GM19351 (cell line): ENCODE results near the gene KNDC1.

Experiments
- ATAC-seq: cut with Tn5 transposase; IDR thresholded peaks from one replicate; pipeline ENCODE4 v1.9.1; 2021; ENCODE audit warnings: mild to moderate bottlenecking, moderate library complexity; ENCODE audit not compliant: unreplicated experiment

The KNDC1 gene

DNA sequence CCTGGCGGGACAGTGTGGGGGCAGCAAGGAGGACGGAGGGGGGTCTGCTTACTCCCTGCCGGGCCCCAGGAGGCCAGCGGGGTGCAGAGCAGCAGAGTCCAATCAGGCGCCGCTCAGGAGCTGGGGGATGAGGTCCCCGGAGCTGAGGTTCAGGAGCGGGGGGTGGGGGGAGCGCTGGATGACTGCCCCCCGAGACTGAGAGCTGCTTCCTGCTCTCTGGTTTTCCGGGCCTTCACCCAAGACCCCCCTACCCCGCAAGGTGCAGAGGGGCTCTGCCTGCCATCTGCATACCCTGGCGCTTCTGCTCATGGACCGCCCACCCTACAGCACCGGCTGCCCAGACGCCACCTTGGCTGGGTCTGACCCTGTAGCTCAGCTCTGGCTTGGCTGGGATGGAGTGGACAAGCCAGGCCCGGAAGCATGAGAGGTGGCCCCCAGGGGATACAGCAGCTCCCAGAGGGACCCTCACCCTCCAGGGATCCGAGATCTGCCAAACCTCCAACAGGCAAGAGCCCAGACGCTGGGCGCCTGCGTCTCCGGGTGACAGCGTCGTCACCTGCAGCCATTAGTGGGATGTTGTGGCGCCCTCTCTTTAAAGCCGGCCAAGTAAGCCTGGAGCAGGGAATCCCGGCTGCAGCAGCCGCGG lies 930 bp downstream of the KNDC1 start:
- ATAC-seq, result no peak

DNA sequence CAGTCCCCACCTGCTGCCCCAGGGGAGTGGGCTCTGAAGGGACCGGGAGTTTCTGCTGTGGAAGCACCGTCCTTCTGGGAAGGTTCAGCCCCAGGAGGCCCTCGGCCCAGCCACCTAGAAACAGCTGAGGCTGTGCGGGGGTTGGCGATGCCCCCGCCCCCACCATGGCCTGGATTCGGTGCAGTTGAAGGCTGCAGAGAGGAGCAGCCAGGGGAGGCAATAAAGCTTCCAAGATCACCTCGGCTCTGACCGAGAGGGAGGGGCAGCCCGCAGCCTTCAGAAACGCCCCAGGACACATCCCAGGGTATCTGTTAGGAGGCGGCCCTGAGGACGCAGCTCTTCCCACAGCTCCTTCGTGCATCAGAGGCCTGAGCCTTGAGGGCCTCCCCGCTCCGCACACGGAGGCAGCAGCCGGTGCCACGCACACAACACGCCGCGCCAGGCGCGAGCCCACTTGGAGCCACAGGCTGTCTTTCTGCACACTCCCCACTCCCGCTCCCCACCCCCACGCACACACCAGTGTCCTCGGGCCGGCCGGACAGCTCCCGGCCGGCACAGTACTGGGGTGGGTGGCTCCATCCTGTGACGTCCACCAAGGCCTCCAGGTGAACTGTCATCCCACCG lies 1.6 kb downstream of the KNDC1 start:
- no peak for ATAC-seq

DNA sequence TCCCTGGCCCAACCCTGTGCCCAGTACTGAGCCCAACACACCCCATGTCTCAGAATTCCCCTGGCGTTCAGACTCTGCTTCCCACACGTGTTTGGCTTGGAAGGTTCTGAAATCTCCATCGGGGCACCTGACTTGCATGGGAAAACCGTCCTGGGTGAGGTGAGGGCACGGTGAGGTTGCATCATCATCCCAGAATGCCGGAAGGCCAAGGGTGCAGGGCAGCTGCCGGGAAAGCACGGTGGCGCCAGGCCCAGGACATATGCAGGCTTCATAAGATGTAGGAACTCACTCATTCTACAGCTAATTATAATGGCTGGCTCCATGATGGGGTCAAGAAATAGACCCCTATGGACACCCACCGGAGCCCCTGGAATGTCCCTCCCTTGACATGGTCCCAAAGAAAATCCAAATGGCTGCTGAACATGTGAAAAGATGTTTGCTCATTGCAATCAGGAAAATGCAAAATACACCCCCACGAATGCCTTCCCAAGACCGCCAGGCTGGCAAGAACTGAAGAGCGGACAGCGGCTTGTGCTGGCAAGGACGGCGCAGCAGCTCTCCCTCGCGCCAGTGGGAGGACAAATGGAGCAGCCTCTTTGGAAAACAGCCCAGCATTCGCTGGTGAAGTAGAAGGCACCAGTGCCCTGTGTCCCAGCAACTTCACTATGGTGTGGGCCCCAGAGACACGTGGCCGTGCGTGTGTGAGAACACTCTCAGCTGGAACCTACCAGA lies 2.3 kb downstream of the KNDC1 start:
- no peak for ATAC-seq

DNA sequence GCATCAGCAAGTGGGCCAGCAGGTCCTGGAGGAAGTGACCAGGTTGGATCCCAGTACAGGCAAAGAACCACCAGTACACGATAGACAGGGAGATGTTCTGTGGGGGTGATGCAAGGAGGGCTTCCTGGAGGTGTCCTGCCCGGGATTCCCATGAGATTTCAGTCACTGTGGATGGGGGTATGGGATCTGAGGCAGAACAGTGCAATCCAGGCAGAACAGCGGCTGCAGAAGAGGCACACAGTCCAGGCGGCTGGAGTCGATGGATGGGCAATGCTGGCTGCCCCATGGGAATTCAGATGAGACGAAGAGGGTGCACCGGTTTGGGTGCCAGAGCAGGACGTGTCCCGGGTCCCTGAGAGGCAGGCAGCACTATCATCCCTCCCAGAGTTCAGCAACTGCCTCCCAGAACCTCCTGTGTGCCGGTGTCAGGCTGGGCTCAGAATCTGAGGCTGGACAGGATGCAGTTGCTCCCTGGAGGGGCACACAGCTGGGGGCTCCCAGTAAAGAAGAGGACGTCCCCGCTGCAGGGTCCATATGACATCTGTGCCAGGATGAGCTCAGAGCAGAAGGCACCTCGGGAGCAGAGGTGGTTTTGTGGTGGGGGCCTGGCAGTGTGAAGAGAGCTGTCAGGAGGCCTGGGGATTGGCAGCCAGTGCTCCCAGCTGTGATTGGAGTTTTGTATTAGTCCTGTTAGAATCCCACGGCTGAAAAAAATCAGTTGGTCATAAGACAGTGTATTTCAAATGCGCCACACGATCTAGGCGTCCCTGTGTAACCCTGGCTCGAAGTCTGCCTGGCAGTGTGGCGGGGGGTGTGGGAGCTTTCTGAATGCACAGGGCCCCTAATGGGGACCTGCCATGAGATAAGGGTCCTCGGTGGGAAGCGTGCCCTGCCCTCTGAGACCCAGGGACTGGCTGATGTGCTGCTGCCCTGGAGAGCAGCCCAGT lies 3.2 kb downstream of the KNDC1 start:
- no peak for ATAC-seq

DNA sequence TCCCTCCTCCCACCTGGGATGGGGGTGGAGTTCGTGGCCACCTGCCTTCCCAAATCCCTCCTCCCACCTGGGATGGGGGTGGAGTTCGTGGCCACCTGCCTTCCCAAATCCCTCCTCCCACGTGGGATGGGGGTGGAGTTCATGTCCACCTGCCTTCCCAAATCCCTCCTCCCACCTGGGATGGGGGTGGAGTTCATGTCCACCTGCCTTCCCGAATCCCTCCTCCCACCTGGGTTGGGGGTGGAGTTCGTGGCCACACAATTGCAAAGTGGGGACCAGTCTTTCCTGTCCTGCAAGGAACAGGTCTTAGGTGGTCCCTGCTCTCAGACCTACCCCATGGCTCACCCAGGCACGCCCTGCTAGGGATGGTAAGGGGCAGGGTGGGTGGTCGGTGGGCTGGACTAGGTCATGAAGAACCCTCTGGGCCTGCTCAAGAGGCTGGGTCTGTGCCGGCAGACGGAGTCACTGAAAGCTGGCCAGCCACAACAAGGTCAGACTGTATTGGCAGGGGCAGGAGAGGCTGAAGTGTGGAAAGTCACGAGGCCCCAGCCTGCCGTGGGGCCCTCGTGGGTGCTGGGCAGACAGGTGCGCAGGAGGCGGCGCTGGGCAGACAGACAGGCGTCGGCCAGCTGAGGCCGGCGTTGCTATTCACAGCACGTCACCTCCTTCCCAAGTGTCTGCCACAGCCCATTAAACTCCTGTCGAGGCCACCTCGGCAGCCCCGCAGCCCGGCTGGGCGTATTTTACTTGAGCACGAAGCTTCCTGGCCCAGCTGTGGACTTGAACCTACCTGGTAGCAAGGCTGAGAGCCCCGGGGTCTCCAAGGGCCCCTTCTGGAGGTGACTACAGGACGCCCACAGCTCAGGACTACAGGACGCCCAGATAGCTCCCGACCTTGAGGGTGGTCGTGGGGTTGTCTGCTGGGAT lies 4.1 kb downstream of the KNDC1 start:
- no peak for ATAC-seq

DNA sequence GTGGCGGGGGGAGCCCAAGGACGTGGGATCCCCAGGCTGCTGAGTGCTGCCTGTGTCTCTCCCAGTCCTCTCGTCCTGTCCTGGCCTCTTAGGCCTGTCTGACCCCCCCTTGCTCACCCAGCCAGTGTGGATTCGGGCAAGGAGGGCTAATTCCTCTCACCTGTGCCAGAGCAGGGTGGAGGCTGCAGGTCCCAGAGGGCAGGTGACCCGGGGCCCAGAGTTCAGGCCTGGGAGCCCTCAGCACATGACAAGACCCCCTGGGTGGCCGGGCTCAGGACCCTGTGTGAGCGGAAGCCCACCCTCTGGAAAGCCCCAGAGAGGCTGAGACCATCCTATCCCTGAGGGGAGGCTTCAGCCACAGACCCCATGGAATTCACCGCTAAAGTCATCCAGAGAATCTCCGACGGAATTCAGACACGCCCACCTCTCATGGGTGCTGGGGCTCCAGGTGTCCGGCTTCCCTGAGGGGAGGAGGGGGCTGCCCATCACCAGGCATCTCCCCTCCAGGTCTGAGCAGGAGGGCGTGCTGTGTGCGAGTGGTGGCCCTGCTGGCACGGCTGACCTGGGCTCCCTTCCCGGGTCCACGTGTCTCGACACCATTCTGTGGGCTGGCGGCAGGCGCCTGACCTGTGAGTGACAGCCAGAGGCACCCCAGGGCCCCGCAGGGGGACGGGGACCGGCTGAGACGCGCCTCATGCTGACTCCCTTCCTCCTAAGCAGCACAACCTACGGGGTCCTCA lies 5.0 kb downstream of the KNDC1 start:
- no peak for ATAC-seq

DNA sequence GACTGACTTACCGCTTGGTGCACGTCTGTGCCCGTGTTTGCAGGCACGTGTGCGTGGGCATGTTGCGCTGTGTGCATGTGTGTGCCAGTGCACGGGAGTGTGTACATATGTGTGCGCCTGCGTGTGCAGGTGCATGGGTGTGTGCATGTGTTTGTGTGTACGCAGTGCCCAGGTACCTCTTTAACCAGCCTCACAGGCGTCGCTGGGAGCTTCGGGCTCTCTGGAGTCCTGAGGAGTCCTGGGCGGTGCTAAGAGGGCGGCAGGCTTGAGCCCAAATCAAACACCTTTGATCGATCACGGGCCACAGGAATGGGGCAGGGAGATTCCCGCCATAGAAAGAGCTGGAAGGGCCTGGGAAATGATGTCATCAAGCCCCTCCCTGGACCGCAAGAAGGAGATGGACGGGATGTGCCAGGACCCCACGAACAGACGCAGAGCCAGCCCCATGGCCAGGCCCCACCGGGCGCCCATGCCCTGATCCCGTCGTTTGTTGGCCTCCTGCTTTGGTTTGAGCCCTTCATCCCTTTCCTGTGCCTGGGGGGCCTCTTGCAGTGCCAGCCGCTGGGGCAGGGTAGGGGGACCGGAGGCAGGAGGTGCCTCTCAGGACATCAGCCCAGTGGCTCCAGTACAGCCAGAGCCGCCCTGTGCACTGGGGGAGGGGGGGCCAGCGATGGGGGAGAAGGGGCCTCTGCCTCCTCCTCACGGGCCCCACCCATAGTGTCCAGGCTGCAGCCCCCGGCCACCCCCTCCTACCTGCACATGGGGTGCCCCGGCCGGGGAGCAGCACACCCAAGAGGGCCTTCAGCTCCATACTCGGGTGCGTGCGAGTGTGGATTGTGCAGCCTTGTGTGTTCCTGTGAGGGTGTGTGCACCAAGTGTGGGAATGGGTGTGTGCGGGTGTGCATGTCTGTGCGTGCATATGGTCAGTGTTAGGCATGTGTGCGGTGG lies 5.8 kb downstream of the KNDC1 start:
- ATAC-seq, result no peak

DNA sequence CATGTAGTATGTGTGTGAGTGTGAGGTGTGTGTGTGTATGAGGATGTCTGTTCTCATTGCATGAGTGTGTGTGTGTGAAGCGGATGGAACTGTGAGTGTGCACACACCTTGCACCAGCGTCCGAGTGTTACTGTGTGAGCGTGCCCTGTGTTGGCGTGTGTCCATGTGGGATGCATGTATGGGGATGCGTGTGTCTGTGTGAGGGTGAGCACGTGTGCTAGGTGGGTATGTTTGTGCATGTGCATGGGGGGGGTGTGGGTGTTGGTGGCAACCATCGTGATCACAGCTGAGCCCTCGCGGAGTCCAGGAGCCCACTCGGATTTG lies 6.4 kb downstream of the KNDC1 start:
- ATAC-seq, result no peak

DNA sequence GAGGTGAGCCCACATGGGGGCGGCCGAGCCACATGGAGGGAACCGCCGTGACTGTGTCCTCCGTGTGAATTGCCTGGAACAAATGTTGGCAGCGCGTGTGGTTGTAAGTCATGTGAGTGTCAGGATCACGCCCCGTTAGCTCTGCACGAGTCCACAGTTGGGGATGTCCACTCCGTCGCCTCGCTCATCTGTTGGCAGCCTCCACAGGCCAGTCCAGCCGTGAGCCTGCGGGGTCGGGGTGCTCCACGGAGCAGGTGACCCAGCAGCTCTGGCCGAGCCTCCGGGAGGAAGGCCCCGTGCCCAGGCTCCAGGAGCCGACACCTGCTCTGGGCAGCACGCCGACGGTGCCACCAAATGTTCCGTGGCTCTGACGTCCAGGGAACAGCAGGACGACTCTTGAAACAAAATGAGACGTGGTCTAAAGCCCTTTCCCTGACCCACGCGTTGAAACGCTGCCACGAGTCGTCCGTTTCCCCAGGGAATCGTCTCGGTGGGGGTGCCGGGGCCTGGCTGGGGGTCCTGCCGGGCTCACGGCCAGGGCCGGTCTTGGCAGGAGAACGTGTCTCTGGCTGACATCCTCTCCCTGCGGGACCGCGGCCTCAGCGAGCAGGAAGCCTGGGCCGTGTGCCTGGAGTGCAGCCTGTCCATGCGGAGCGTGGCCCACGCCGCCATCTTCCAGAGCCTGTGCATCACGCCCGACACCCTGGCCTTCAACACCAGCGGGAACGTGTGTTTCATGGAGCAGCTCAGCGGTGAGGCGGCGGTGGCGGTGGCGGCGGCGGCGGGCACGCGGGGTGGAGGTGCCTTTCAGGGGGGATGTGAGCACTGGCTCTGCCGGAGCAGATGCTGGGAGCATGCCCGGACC lies 7.0 kb downstream of the KNDC1 start:
- ATAC-seq, result no peak

DNA sequence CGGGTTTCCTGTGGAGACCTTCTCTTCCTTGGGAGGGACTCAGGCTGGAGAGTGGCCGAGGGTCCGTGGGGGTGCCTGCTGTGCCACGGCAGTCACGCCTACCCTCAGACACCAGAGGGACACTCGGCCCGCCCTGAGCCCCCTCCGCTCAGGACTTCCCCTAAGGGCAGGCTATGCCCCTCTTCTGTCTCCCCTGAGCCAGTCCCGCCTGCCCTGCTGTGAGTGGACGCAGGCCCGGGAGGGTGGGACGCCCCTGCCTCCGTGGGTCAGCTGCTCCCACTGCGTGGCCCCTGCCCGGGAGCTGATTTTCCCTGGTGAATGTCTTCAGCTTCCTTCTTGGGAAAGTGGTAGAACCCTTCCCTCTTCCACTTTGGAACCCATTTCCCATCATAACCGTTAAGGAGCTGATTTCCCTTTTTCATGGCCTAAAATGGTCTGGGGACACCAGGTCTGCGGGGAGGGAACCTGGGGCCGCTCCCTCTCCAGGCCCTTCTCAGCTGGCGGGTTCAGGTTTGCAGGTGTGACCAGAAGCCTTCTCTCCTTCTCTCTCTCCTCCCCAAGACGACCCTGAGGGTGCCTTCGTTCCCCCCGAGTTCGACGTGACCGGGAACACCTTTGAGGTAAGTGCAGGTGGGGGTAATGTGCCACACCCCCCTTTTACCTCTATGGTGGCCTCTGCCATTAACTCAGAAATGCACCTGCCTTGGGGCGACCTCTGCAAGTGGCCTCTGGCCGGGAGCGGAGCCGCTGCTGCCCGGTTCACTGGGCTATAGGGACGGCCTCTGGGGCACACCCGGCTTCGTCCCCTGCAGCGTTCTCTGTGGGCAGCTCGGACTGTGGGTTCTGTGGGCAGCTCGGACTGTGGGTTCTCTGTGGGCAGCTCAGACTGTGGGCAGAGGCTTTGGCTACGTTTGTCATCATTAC lies 7.9 kb downstream of the KNDC1 start:
- no peak for ATAC-seq

DNA sequence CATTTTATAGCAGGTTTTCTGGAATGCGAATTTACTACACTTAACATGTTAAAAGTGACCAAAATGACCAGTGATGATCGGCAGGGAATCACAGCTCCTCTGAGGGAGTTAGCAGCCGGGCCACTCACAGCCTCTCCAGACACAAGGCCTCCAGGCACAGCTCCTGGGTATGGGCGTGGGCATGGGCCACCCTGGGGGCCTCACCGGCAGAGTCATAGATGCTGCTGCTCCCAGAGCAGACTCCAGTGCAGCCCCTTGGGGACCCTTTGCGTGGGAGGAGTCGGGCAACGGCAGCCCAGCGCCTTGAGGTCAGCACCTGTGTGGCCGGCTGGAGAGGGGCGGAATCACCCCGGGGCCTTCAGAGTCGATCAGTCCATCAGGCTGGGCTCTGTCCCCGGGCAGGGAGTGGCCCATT lies 8.6 kb downstream of the KNDC1 start:
- ATAC-seq, result no peak

DNA sequence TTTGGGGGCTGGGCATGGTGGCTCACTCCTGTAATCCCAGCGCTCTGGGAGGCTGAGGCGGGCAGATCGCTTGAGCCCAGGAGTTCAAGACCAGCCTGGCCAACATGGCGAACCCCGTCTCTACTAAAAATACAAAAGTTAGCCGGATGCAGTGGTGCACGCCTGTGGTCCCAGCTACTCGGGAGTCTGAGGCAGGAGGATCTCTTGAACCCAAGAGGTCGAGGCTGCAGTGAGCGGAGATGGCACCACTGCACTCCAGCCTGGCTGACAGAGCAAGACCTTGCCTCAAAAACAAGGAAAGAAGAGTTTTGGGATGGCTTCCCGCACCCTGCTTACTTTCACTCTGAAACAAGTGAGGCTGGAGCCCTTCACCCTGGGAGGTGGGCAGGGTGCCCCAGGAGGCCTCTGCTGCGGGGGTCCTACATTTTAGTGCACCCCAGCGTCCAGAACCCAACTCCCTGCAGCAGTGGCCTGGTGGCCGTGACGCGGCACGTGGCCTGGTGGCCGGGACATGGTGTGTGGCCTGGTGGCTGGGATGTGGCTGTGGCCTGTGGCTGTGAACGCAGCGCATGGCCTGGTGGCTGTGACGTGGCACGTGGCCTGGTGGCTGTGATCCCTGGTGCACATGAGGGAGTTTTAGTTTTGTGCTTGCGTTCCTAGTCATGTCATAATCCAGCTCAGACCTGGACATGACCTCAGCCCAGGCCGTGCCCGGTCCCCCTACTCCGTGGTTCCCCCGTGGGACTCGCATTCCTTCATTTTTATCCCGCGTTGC lies 9.3 kb downstream of the KNDC1 start:
- ATAC-seq, result no peak

DNA sequence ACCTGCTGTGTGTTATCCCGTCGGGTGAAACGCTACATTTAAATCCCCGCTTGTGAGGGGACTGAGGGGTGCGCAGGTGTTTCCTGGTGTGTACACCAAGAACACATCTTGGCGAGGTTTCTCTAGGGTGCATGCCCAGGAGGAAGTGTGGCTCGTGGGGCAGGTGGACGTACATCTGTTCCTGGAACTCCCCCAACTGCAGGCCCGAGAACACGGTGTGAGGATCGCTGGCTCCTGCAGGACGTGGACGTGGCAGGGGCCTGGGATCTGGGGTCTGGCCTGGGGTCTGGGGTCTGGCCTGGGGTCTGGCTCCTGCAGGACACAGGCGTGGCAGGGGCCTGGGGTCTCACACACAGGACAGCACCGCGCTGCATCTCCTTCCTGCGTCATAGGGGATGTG lies 10.1 kb downstream of the KNDC1 start:
- ATAC-seq, result no peak

DNA sequence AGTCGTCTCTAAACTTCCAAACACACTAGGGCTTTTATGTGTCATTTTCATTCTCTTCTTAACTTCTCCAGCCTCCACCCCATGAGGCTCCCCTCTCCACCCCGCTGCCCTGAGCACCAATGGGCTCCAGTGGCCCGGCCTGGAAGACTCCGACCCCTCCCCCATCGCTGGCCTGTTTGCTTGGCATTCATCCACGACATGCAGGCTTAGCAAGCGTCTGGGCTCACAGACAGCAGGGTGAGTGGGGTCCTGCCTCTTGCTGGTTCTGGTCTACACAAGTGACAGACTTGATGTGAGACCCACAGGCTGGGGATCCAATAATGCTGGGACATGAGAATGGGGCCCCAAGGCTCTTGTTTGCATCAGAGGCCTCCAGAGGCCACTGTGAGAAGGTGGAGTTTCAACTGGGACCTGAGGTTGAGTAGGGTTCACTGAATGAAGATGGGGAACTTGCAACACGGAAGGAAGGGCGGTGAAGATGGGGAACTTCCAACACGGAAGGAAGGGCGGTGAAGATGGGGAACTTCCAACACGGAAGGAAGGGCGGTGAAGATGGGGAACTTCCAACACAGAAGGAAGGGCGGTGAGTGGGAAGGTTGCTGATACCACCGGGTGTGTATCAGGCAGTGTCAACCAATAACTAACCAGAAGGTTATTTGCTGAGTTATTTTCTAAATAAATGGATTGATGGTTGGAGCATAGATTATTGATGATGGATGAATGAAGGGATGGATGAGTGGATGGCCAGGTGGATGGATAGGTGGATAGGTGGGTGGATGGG lies 14.0 kb downstream of the KNDC1 start:
- ATAC-seq, result no peak

DNA sequence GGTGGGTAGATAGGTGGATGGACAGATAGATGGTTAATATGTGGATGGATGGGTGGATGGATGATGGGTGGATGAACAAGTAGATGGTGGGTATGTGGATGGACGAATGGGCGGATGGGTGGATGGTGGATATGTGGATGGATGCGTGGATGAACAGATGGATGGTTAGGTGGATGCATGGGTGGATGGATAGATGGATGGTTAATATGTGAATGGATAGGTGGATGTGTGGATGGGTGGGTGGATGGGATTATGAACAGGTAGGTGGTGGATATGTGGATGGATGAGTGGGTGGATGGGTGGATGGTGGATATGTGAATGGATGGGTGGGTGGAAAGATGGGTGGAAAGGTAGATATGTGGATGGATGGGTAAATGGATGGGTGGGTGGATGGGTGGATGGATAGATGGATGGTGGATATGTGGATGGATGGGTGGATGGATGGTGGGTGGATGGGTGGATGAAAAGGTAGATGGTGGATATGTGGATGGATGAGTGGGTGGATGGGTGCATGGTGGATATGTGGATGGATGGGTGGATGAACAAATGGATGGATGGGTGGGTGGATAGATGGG lies 14.8 kb downstream of the KNDC1 start:
- no peak for ATAC-seq
